ENCODE measurements around the gene ANO7.

Gene ANO7

GRCh38 chr2:241149925-241150659 is 38.4 kb upstream of the ANO7 start, which contains the start of gene PPP1R7:
TSS of gene PPP1R7 (plus strand) at chr2:241150467. CDS start at chr2:241150496, 29 bp downstream.
- peak; percentile 44 for TF ChIP-seq CTCF (IDR thresholded peaks at IDR 0.05; ENCODE audit: low read depth, low read length, missing control alignments)
- peak; percentile 83 for DNase-seq (ENCODE audit: low read depth)
- H3K4me3 ChIP-seq (ENCODE audit: low read depth, low read length) = peak within 1 kb of the TSS; percentile 90

GRCh38 chr2:241150660-241151530 is 37.6 kb upstream of the ANO7 start:
- peak overlapping the region; percentile 90 for H3K4me3 ChIP-seq (ENCODE audit: low read depth, low read length)
- DNase-seq (ENCODE audit: low read depth) = no peak
- TF ChIP-seq CTCF (IDR thresholded peaks at IDR 0.05; ENCODE audit: low read depth, low read length, missing control alignments) = no peak

GRCh38 chr2:241151934-241152660 is 36.4 kb upstream of the ANO7 start:
- H3K4me3 ChIP-seq (ENCODE audit: low read depth, low read length) = no peak overlapping the region
- no peak for TF ChIP-seq CTCF (IDR thresholded peaks at IDR 0.05; ENCODE audit: low read depth, low read length, missing control alignments)

GRCh38 chr2:241153616-241154015 is 34.9 kb upstream of the ANO7 start:
- TF ChIP-seq CTCF (IDR thresholded peaks at IDR 0.05; ENCODE audit: low read depth, low read length, missing control alignments) = no peak
- DNase-seq (ENCODE audit: low read depth) = no peak
- H3K4me3 ChIP-seq (ENCODE audit: low read depth, low read length) = no peak overlapping the region

More at GRCh38 chr2:241151934-241152660, 36.4 kb upstream of the ANO7 start:
- no peak for DNase-seq (ENCODE audit: low read depth)

GRCh38 chr2:241154915-241155314 is 33.6 kb upstream of the ANO7 start:
- no peak for DNase-seq (ENCODE audit: low read depth)
- no peak for TF ChIP-seq CTCF (IDR thresholded peaks at IDR 0.05; ENCODE audit: low read depth, low read length, missing control alignments)
- H3K4me3 ChIP-seq (ENCODE audit: low read depth, low read length) = no peak overlapping the region

- no peak for TF ChIP-seq CTCF (IDR thresholded peaks at IDR 0.05; ENCODE audit: low read depth, low read length, missing control alignments)
- no peak overlapping the region for H3K4me3 ChIP-seq (ENCODE audit: low read depth, low read length)
- no peak for DNase-seq (ENCODE audit: low read depth)
Measured at GRCh38 chr2:241155936-241156335, 32.5 kb upstream of the ANO7 start.
